PC-3 (cell line): Measurements from ENCODE around the gene CCR2. TPM values are rescaled to one million over a fixed set of nuclear protein-coding genes. Genes with fewer than 3 reads are reported as not detected.

Source experiments
- ATAC-seq: fragments of 200-7000 bp; cut with Tn5 transposase; 2 replicates; pipeline ENCODE4 v1.9.1; 2020; ENCODE audit warnings: mild to moderate bottlenecking, moderate library complexity
- BruUV-seq: library from RNA; stranded (reverse); fragments of 400-500 nt; replicated peaks from 2 replicates; lab custom pipeline; 2021; lab: Mats Ljungman, UMichigan
- CTCF ChIA-PET: fragments of 300-600 bp; sonication (Branson Sonifier 250); formaldehyde crosslinking; loops from one replicate; lab custom pipeline; 2022; ENCODE audit warnings: antibody characterized with exemption; lab: Charles Lee
- POLR2A ChIA-PET: fragments of 300-600 bp; sonication (Branson Sonifier 250); formaldehyde crosslinking; loops from one replicate; lab custom pipeline; 2022; ENCODE audit warnings: antibody characterized with exemption; ENCODE audit not compliant: unreplicated experiment; lab: Charles Lee
- DNase-seq: peaks from one replicate; pipeline ENCODE4 v3.0.0-alpha.2; 2015
- H2AFZ ChIP-seq: fragments of 300-600 bp; sonication (generic); 2 replicates; pipeline ENCODE4 v1.6.0; 2016; ENCODE audit warnings: antibody characterized with exemption, low read length
- H3F3A ChIP-seq: fragments of 300-600 bp; sonication (generic); one replicate; pipeline ENCODE4 v1.6.0; 2017; ENCODE audit warnings: antibody characterized with exemption, low read length, control low read depth, mild to moderate bottlenecking; ENCODE audit not compliant: unreplicated experiment
- H3K27ac ChIP-seq: fragments of 300-600 bp; sonication (generic); 2 replicates; pipeline ENCODE4 v1.5.1; 2016; ENCODE audit warnings: mild to moderate bottlenecking, low read length
- H3K27me3 ChIP-seq: fragments of 300-600 bp; sonication (generic); 2 replicates; pipeline ENCODE4 v1.6.1; 2016; ENCODE audit warnings: low read length, mixed read lengths
- H3K36me3 ChIP-seq: fragments of 300-600 bp; sonication (generic); 2 replicates; pipeline ENCODE4 v1.6.1; 2016; ENCODE audit warnings: low read depth, mixed run types, low read length, mixed read lengths
- H3K4me1 ChIP-seq: fragments of 300-600 bp; sonication (generic); 2 replicates; pipeline ENCODE4 v1.5.1; 2016; ENCODE audit warnings: low read length; ENCODE audit not compliant: insufficient read depth
- H3K4me2 ChIP-seq: fragments of 300-600 bp; sonication (generic); 2 replicates; pipeline ENCODE4 v1.6.0; 2016; ENCODE audit warnings: low read length
- H3K4me3 ChIP-seq: fragments of 300-600 bp; sonication (generic); 2 replicates; pipeline ENCODE4 v1.5.1; 2016; ENCODE audit warnings: mild to moderate bottlenecking, low read length, mixed read lengths
- H3K79me2 ChIP-seq: fragments of 300-600 bp; sonication (generic); 2 replicates; pipeline ENCODE4 v1.6.1; 2017; ENCODE audit warnings: low read length, mixed read lengths
- H3K9ac ChIP-seq: fragments of 300-600 bp; sonication (generic); 2 replicates; pipeline ENCODE4 v1.6.0; 2016; ENCODE audit warnings: mild to moderate bottlenecking, low read length
- H3K9me2 ChIP-seq: fragments of 300-600 bp; sonication (generic); replicated peaks from 2 replicates; pipeline ENCODE4 v1.6.1; 2016; ENCODE audit warnings: mixed run types, low read length, mixed read lengths
- H3K9me3 ChIP-seq: fragments of 300-600 bp; sonication (generic); 2 replicates; pipeline ENCODE4 v1.6.1; 2016; ENCODE audit warnings: low read length, mixed read lengths
- H4K20me1 ChIP-seq: fragments of 300-600 bp; sonication (generic); 2 replicates; pipeline ENCODE4 v1.6.1; 2016; ENCODE audit warnings: low read length, mixed read lengths
- CTCF ChIP-seq: fragments of 300-600 bp; sonication (generic); conservative IDR thresholded peaks from 2 replicates; pipeline ENCODE4 v1.5.1; 2017; ENCODE audit warnings: antibody characterized with exemption, low read depth, mild to moderate bottlenecking, low read length
- EZH2 ChIP-seq: fragments of 300-600 bp; sonication (generic); IDR thresholded peaks from one replicate; pipeline ENCODE4 v1.6.1; 2017; ENCODE audit warnings: antibody characterized with exemption, mild to moderate bottlenecking, low read length; ENCODE audit not compliant: unreplicated experiment
- EZH2phosphoT487 ChIP-seq: fragments of 300-600 bp; sonication (generic); IDR thresholded peaks from 2 replicates; pipeline ENCODE4 v1.6.1; 2018; ENCODE audit warnings: mild to moderate bottlenecking, antibody characterized with exemption, low read length, borderline replicate concordance
- intact Hi-C: fragments of 100-400 bp; cut with micrococcal nuclease; formaldehyde crosslinking; loops from 2 replicates; pipeline ENCODE4 v1.9.0; 2023
- total RNA-seq: library from RNA; depleted of rRNA; stranded (reverse); fragments of >200 nt; gene quantifications from 2 replicates; pipeline ENCODE4 v1.2.3, GENCODE V29; 2014

The CCR2 gene
- total RNA-seq, 1 experiment from 2014 or later = not detected

GRCh38 chr3:46359733-46360493 lies 6.0 kb downstream of the CCR2 start:
- Histone ChIP-seq H2AFZ (no peak overlapping the region), H3K4me3 (no peak overlapping the region), H3K9me2 (no peaks in the 10 kb centered on the region), H3F3A (no peaks in the 10 kb centered on the region), H4K20me1 (no peaks in the 10 kb centered on the region), H3K79me2 (no peaks in the 10 kb centered on the region), H3K9ac (no peak overlapping the region), H3K4me1 (peaks cover 14% of the 10 kb centered on the region), H3K27ac (no peak overlapping the region), H3K27me3 (peaks cover 10% of the 10 kb centered on the region), H3K36me3 (no peaks in the 10 kb centered on the region), H3K4me2 (no peak overlapping the region), H3K9me3 (no peaks in the 10 kb centered on the region)
- ChIA-PET POLR2A (no interaction called here), CTCF (no interaction called here)
- intact Hi-C loops = no loop called here
- ATAC-seq (no peak), DNase-seq (peak; percentile 20)
- BruUV-seq = no TSS peak
- TF ChIP-seq EZH2phosphoT487 (no peak), EZH2 (no peak), CTCF (no peak)

- CTCF ChIA-PET = no interaction called here
- ATAC-seq = peak; percentile 31
Measured at GRCh38 chr3:46360907-46361306, 7.0 kb downstream of the CCR2 start.

More at GRCh38 chr3:46360907-46361306, 7.0 kb downstream of the CCR2 start:
- BruUV-seq = no TSS peak
- Histone ChIP-seq H3F3A (no peaks in the 10 kb centered on the region), H3K27me3 (peaks cover 2% of the 10 kb centered on the region; the same call in 1 of the 2 replicates), H3K4me3 (no peak overlapping the region), H4K20me1 (no peaks in the 10 kb centered on the region), H3K9me3 (no peaks in the 10 kb centered on the region), H3K79me2 (no peaks in the 10 kb centered on the region), H3K9ac (no peak overlapping the region), H3K36me3 (no peaks in the 10 kb centered on the region), H3K9me2 (no peaks in the 10 kb centered on the region), H3K4me1 (peaks cover 14% of the 10 kb centered on the region), H2AFZ (no peak overlapping the region), H3K27ac (no peak overlapping the region), H3K4me2 (no peak overlapping the region)
- no peak for DNase-seq
- intact Hi-C loops = no loop called here
- TF ChIP-seq EZH2 = no peak
- TF ChIP-seq EZH2phosphoT487 = no peak
- no peak for TF ChIP-seq CTCF
- POLR2A ChIA-PET = no interaction called here
